HG02642 (cell line): ENCODE measurements around the gene DSG3.

Experiments
- ATAC-seq: cut with Tn5 transposase; IDR thresholded peaks from one replicate; pipeline ENCODE4 v1.9.1; 2021; ENCODE audit warnings: mild to moderate bottlenecking; ENCODE audit not compliant: unreplicated experiment, poor library complexity

DSG3 gene

DNA sequence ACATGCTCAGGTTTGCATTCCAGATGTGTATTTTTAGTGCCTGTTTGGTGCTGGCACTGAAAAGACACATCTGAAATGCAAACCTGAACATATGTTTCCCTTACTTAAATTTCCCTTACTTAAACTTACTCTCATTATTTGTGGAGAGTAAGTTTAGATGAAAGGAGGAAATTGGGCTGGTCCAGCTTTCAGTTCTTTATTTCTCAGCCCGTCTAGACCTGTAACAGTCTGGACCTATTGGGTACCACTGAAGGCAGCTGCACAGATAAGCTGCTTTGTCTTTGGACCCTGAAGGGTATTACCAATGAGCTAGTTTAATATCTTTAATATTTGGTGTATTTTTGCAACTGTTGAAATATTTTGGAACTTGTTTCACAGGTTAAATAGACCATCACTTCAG is 17.0 kb upstream of the DSG3 start:
- ATAC-seq, result no peak

DNA sequence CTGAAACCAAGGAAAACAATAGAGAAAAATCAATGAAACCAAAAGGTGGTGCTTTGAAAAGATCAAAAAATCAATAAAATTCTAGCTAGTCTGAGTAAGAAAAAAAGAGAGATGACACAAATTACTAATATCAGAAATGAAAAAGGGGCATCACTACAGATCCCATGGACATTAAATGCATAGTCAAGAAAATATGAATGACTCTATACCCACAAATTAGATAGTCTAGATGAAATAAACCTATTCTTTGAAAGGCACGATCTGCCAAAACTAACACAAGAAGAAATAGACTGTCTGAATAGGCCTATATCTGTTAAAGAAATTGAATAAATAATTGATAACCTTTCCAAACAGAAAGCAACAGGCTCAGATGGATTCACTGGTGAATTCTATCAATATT is 15.2 kb upstream of the DSG3 start:
- no peak for ATAC-seq

DNA sequence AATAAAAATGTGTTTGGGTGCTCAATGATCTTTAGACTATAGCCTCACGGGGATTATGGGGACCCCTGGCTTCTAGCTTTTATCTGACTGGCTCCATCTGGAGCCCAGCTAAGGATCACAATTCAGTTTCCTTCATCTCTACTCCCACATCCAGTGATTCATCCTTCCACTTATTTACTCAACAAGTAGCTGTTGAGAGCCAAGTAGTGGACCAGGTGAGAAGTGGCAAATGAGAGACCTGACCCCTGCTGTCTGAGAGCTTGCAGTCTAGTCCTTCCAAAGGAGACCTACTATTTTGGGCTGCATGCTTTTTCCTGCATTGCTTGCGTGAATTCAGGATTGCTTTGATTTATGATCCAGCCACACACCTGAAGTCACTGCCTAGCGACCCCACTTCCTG is 10.7 kb upstream of the DSG3 start:
- no peak for ATAC-seq

DNA sequence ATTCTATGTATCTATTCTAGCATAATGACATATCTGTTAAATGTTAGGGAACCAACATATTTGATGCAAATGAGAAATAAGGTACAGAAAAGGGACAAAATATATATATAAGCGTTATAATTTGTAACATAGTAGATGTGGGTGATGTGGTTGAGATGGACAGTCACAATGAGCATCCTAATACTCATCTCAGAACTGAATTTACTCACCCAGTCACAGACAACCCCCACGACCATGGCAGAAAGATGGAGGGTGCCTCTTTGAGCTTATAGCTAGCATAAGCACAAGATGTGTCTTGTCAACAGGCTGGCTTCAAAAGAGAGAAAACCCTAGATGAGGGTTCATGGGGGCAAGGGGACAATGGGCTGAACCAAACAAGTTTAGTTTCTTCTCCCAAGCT is 9.1 kb upstream of the DSG3 start:
- ATAC-seq, result no peak

DNA sequence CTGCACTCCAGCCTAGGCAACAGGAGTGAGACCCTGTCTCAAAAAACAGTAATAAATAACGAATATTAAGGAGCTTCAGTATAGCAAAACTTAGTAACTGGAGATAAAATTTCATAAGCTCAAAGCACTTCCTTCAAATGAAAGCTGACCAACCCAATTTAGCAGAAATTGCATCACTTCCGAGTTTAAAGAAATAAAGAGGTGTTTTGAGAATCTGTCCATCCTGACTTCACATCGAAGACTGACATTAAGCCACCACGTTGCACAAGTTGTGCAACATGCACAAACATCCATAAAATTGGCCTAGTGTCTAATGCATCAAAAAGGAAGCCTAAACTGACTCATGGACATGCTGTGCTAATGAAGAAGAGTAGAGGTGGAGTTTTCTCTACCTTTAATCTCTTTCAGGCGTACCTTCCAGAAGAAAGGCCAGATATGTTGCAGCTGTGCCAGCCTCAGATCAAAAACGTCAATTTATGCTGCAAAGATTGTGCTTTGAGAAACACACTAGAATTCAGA is 7.7 kb upstream of the DSG3 start:
- no peak for ATAC-seq

DNA sequence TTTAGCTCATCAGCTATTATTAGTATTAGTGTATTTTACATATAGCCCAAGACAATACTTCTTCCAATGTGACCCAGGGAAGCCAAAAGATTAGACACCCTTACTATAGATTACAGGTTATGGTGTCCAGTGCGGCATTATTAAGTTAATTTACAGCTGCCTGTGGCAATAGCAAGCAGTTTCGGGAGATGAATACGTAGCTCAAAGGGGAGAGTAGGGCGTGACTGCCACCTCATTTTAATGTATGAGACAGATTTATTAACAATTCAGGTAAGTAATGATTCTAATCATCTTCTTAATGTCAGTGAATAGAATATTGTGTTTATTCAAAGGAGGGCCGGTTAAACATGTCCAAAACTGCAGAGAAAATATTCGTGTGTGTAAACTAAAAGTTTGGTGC is 6.8 kb upstream of the DSG3 start:
- ATAC-seq, result no peak

DNA sequence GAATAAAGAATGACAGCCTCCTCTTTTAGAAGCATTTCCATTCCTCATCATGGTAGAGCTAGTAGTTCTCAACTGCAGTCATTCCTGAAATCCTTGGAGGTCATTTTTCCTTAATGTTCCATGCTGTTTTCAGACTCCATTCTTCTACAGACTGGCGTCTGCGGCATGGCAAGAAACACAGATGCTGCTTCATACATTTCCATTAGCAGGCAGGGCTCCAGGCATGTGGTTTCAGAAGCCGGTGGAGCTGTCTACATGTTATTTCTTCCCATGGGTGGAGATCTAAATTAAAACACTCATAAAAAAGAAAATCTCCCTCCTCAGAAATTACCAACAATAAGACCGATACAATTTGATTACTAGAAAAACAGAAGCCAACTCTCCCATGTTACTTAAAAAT is 6.0 kb upstream of the DSG3 start:
- no peak for ATAC-seq

DNA sequence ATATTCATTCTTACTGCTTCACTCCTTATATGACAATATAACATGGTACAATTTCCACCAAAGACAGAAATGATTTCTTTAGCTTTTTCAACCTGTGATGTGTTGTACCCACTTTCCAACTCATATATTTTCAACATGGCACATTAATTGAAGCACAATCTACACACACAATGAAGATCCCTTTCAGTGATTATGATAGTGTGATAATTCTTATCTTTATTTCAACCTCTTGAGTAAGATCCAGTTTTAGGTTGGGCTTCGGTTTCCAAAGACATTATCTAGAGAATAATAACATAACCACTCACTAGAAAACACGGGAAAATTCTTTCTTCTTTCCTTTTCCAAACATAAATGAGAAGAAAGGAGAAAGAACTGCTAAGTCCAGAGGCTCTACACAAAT is 3.4 kb upstream of the DSG3 start:
- no peak for ATAC-seq

DNA sequence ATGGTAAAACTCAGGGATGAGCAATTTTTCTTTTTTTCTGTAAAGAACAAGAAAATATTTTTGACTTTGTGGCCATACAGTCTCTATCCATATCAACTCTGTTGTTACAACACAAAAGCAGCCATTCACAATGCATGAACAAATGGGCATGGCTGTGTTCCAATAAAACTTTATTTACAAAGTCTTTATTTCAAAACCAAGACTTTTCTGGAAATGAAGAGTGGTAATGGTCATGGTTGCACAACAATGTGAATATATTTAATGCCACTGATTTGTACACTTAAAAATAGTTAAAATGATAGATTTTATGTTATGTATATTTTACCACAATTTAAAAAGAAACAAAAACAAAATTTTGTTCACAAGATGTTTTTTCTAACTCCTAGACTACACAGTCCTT is 1.6 kb upstream of the DSG3 start:
- ATAC-seq, result no peak

DNA sequence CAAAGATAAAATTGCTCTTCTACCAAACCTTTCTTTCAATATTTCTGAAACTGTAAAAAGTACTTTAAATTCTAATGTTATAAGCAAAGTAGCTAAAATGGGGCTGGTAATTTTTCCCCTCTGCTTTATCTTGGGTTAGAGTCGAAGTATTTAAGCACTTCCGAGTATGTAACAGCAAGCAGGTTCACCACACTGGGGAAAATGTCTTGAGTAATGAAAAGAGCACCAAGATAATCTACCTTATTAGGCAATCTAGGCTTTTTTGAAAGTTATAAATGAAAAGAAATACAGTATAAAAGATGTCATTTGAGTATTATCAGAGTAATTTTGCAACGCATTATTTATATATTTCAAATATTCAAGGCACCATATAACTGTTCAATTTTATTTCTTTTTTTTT is 687 bp upstream of the DSG3 start:
- no peak for ATAC-seq

DNA sequence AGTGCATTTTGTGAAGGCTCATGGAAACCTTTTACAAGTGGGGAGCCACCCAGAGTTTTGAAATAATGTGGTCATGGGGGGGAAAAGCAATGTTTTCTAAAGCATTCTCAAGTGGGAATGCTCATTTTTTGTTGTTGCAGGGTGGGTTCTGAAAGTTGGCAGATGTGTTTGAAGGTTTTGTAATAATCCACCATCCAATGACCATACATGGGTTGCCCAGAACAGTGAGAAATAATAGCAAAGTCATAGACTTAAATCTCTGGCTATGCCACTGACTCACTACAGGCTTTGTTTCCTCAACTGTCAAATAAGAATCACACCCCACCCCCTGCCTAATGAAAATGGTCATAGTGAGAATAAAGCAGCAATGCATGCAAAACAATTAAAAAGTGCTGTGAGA is 2.9 kb downstream of the DSG3 start:
- ATAC-seq, result no peak

DNA sequence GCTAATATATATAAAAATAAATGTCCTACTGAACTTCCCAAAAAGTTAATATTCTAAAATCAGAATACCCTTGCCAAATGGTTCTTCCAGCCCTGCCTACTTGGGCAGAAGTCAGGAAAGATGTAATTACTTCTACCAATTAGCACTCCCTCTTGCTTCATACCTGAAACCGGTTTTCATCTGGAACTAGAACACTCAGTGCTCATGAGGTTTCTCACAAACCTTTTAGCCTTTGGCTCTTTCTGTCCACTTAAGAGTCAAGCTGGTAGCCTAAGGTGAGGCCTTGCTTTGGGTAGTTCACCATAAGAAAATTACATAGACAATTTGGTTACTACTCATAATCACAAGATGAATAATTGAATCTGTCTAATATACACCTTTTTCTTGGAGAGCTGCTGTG is 4.1 kb downstream of the DSG3 start:
- no peak for ATAC-seq

DNA sequence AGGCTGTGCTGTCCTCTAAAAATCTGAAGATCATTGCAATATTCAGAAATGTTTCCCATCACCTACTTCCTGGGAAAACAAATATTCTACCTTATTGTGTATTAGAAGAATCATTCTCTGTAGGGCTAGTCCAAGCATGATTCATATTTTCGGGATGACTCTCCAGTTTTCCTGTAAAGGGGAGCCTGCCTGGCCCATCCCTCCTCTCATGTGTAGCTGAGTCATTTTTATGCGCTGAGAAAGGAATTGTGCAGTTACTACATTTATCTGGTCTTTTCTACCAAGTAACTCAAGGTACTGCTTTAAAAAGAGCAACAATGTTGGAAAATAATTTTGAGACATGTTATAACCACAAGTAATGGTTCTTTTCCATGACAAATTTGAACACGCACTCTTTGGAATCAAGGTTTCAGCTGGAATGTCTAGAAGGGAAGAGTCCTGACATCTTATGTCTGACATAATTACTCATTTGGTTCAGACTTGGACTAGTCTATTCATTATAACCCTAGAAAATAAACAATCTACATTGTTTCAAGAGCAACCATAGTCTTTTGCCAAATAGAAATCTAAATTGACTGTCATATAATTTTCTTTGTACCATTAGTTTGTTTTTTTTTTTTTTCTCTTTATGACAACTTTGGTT is 6.6 kb downstream of the DSG3 start:
- ATAC-seq, result no peak

DNA sequence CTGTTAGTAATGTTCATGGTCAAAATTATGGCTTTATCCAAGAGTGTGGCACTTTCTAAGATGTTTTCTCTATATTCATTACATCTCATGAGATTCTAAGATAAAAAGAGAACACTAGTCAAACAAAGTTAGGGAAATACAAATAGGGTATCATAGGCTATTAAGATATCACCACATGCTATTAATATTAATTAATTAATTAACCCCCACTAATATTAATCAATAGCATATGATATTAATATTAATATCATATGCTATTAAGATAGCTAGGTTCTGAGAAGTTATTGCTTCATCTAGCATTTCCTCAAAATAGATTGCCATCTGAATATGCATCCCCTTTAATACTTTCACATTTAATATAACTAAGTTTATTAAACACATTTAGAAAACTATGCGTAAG is 22.1 kb downstream of the DSG3 start:
- no peak for ATAC-seq

DNA sequence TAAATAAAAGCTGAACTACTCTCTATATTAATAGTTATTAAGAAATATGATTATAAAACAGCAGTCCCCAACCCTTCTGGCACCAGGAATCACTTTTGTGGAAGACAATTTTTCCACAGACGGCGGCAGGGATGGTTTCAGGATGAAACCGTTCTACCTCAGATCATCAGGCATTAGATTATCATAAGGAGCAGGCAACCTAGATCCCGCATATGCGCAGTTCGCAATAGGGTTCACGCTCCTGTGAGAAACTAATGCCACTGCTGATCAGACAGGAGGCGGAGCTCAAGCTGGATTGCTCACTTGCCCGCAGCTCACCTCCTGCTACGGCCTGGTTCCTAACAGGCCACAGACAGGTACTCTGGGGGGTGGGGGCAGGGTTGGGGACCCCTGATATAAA is 31.1 kb downstream of the DSG3 start:
- no peak for ATAC-seq

DNA sequence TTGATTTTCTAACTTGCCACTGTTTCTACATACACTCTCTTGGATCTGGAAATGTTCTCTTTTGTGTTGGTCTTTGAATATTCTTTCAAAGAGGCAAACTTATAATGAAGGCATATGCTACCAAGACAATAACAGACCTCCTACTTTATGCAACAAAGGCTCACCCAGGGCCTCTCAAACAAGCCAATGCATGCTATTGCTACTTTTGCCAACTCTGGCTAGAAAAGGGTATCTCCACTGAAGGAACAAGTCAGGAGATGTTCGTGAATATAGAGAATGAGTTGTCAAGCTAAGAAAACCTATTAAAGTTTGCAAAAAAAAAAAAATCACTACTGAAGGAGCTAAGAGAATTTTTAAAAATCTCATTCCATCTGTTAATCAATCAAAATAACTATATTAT is 34.5 kb downstream of the DSG3 start:
- no peak for ATAC-seq

DNA sequence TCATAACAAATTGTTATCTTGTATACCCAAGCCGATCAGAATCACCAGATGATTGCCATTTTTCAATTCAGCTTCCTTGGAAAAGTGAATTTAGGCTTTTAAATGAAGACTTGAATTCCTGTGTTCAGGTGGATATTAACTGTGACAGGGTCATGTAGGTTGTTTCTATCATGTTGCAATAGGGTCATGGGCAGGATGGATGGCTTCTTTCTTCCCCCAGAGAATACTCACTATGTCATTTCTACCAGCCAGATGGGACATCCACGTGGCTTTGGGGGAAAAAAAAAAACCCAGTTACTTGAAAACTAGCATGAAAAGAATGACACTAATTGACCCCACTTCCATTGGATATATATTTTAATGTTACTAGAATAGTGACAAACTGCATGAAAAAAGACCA is 35.9 kb downstream of the DSG3 start:
- no peak for ATAC-seq

DNA sequence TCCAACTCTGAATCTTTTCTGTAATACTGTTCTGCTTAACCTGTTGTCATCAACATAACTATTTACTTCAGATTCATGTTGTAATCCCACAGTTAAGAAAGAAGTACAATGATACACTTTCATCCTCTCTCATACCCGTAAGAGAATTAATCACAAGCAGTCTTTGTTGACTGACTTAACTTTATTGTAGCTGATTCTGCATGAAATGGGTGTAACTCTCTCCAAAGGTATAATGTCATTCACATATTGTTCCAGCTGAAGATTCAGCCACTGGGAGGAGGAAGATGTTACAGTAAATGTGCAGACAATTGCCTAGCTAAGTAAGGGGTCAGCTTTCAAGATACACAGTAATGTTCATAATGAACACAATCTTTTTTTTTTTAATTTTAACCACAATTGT is 36.9 kb downstream of the DSG3 start:
- no peak for ATAC-seq

DNA sequence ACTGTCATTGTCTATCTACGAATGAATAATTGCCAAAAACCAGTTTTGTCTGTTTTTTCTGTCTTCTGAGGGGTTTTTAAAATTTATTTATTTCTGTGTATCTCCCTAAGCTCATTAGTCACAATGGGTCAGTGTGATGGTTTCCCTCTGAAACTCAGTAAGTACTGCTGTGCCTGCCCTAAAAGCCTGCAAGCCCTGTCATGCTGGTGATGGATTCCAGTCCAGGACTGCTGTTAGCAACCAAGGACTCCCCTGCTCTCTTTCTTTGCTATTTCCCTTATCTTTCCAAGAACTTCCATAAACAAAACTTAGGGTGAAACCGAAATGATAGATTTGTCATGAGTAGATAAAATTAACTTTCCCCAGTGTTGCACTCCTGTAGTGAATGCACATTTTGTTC is 38.6 kb downstream of the DSG3 start:
- no peak for ATAC-seq

DNA sequence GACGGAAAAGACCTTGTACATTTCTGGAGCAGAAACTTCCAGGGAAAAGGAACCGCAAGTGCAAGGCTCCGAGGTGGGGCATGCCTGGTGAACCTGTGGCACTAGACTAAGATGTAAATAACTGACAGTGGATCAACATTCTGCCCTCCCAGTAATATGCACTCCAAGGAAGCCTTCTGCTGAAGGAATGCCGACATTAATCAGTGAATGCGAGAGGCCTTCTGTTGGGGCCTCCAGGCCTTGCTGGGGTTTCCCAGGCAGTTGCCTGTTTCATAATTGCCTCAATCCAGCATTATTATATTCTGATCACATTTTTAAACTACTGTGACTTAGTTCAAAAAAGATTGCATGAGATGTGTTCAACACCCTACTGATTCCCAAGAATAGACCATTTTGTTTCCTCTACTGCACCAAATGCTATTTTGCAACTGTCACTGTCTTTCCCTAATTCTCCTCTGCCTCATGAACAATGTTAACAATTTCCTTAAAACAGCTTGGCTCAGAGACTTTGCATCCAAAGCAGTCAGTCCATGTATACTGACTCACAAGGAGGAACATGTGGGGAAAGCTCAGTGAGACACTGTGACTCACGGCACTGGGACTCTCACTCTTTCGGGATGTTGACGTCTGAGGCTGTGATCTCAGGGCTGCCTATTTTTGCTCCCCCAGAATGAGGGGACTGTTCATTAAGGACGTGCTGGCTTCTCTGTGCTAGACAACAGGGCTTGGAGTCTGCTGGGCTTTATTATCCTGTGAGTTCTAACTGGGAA is 39.9 kb downstream of the DSG3 start:
- no peak for ATAC-seq

DNA sequence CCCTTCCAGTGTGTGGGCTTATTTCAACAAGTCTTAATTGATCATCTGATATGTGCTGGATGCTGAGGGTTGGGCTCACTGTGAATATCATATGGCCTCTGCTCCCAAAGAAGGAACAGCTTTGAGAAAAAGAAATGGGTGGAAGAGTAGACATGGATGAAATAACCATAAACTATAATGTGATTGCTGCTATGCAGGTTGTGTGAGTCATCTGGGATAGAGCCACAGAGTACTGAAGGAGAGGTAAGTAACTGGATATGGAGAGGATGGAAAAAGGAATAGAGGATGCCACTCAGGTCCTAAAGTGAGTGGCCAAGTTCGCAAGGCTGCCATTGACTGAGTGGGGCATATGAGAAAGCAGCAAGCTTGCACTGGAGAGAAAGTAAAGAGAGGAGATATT is 41.8 kb downstream of the DSG3 start:
- ATAC-seq, result no peak

DNA sequence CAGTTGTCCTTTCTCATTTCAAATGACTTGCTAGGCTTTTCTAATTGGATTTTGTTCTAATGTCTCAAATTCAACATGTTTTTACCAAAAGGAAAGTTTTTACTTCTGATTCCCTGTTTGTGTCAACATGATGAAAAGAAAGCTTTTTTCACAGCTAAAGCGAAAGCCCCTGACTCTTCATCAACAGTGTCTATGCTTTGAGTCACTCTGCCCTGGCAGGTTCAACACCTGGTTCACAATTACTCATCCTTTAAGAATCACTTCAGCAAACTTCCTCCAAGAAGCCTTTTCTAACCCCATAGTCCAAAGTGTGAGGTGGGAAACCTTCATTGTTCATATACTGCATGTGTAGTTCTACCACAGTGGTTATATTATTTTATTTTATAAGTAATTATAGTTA is 42.8 kb downstream of the DSG3 start:
- peak; percentile 80 for ATAC-seq
